G401 (cell line): Measurements from ENCODE around the gene SBK3. TPM values are rescaled to one million over a fixed set of nuclear protein-coding genes. Genes with fewer than 3 reads are reported as not detected.
"Not testable (repeated sequence)": the region's sequence is repeated elsewhere in the genome, so short reads cannot be mapped to it uniquely, and the experiment has no call there.

Experiments
- DNase-seq: peaks from one replicate; pipeline ENCODE4 v3.0.0-alpha.2; 2015; ENCODE audit warnings: low spot score
- in situ Hi-C: cut with HindIII; loops from 2 replicates; pipeline ENCODE4 v1.10.0; 2016; ENCODE audit warnings: low sequenced_read_pairs, mixed read lengths
- total RNA-seq: library from RNA; depleted of rRNA; stranded (reverse); fragments of >200 nt; shearing (Covaris generic); gene quantifications from 2 replicates; pipeline ENCODE4 v1.2.3, GENCODE V29; 2014

Gene SBK3
- total RNA-seq, 1 experiment from 2014 or later, result 0.37 TPM

DNA sequence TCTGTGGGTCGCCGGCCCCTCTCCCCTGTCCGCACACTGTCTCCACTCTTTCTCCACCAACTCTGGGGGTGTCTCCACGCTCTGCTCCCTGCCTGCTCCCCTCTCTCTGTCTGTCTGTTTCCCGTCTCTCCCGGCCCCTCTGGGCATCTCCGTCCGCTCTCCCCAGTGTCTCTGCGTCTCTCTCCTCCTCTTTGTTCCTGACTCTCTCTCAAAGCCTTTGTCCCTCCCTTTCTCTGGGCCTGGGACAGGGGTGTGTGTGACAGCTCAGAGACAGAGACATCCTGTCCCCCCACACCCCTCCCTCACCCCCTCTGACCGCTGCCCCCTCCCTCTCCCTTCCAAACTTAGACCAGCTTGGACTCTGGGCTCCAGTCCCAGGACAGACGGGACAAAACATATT lies 668 bp upstream of the SBK3 start:
- in situ Hi-C loops, result no loop called here
- no peak for DNase-seq

DNA sequence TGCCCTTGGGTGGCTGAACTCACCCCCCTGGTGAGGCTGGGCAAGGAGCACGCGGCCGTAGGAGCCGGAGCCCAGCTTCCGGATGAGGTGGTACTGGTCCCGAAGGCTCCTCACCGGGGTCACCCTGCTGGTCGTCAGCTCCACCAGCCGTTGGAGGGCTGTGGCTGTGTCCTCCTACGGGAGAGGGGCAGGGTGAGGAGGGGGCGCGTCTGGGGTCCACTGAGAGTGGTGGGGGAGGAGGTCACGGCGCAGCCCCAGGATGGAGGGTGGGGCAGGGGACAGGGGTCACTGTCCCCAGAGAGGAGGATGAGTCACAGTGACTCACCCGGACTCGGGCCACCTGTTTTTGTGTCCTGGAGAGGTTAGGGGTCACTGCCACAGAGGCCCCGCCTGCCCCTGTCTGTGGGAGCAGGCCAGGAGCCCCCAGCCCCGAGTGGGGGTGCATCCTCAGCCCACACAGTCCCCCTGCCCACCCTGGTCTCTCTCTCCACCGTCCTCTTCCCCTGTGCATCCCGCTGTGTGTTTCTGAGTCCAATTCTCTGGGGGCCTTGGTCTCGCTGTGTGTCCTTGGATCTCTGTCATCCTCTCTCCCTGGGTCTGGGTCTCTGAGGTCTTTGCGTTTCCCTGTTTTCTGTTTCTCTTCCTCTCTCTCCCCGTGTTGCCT lies 435 bp downstream of the SBK3 start:
- in situ Hi-C loops, result no loop called here
- no peak for DNase-seq

DNA sequence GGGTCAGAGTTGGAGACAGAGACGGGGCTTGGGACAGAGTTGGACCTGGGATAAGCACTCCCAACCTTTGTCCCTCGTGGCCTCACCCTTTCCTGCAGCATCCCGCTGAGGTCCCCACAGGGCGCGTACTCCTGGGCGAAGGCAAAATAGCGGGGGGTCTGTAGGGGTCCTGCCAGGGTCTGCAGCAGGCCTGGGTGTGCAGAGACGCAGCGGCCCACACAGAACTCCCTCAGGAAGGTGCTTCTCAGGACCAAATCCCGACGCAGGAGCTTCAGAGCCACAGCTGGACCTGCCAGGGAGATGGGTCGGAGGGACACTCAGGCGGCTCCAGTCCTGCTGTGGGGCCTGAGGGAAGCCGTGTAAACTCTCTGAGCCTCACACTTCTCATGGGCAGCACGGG lies 1.3 kb downstream of the SBK3 start:
- no peak for DNase-seq
- in situ Hi-C loops, result no loop called here

DNA sequence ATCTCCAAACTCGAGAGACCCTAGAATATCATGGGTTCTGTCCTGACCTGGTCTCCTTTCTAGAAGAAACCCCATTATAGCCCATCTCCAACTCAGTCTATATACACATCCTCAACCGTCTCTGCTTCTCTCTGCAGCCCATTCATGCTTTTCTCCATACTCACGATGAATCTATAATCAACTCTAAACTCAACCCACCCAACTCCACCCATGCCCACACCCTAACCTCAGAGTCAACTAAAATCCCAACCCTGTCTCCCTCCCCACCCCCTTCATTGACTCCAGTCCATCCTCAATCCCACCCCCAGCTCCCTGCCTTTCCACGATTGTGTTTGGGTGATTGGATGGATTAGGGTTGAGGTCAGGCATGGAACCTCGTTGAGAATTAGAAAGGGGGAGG lies 1.8 kb downstream of the SBK3 start:
- in situ Hi-C loops, result no loop called here
- DNase-seq, result no peak

DNA sequence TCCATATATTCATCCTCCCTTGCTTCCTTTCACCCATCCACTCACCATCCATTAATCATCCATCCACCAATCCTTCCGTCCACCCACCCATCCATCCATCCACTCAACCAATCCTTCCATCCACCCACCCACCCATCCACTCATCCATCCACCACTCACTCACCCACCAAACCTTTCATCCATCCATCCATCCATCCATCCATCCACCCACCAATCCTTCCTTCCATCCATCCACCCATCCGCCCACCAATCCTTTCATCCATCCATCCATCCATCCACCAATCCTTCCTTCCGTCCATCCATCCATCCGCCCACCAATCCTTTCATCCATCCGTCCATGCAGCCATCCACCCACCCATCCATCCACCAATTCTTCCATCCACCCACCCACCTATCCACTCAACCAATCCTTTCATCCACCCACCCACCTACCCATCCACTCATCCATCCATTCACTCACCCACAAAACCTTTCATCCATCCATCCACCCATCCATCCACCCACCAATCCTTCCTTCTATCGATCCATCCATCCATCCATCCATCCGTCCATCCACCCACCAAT lies 3.0 kb downstream of the SBK3 start:
- in situ Hi-C loops, result no loop called here
- no peak for DNase-seq

DNA sequence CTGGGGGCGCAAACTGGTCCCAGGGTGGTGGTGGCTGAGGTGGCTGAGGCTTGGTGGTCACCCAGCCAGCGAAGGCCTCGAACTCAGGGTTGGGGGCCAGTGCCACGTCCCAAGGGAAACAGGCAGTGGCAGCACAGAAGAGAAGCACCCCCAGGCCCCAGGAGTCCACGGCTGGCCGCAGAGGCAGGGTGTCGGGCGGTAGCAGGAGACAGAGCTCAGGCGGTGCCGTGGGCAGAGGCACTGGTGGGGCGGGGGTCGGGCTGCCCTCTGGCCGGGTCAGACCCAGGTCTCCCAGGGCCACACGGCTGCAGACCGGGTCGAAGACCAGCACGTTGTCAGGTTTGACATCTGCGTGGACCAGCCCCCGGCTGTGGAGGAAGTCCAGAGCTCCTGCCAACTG lies 4.3 kb downstream of the SBK3 start:
- DNase-seq, result no peak
- in situ Hi-C loops, result no loop called here

DNA sequence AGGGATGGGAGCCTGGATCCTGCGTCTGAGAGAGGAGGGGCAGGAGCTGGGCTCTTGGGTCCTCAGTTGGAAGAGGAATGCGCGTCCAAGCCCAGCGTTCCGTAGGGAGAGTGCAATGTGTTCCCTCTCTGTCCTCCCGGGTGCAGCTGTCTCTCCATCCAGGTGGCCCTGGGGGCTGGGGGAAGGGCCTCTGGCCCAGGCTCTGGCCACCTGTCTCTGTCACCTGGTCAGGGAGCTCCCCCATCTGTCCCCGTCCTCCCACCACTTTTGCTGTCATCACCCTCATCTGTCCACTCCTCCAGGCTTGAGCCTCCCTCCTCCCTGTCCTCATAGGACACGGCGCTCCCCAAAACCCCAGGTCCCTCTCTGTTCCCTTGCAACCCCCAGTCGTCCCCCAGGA lies 4.7 kb downstream of the SBK3 start:
- DNase-seq, result peak; percentile 95
- in situ Hi-C loops, result no loop called here

DNA sequence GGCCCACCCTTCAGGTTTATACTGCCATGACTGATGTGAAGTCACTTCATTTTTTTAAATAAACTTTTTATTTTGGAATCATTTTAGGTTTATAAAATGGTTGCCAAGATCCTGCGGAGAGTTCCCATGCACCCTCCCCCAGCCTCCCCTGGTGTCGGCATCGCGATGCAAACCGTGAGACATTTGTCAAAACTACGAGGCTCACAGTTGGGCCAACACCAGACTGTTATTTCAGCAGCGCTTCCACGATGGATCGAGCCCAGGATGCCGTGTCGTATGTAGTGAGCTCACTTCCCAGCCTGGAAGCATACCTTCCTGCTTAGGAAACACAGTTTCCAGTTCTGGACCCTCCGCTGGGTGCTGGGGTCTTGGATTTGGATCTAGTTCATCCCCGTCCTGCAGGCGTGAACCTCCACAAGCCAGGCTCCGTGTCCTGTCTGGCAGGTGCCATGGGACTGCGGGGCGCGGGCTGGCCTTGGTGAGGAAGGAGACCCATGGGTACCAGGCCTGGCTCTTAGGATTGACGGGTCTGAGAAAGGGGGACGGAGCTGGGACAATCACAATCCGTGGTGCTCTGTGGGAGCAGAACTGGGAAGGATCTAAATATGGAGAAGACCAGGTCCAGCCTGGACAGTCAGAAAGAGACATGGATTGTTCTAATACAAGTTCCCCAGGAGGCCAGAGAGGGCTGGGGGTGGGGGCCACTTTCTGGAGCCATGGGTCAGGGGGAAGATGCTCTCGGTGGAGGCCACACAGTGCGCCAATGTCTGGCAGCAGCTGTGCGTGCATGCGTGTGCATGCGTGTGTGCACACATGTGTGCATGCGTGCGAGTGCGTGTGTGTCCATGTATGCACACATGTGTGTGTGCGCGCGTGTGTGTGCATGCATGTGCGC lies 6.0 kb downstream of the SBK3 start:
- in situ Hi-C loops, result no loop called here

DNA sequence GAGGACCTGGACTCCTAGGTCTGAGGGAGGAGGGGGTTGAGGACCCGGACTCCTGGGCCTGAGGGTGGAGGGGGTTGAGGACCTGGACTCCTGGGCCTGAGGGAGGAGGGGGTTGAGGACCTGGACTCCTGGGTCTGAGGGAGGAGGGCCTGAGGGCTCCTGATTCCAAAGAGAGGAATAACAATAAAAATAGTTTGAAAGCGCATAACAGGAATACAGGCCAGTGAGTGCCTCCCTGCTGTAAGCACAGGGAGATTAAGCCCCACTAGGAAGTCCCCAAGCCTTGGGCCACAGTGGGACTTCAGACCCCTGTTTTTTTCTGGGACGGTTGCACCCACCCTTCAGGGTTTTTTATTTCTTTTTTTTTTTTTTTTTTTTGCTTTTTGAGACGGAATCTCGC lies 7.2 kb downstream of the SBK3 start:
- in situ Hi-C loops, result no loop called here
- DNase-seq, result no peak

More for the DNA sequence above, 6.0 kb downstream of the SBK3 start:
- peak; percentile 39 for DNase-seq

DNA sequence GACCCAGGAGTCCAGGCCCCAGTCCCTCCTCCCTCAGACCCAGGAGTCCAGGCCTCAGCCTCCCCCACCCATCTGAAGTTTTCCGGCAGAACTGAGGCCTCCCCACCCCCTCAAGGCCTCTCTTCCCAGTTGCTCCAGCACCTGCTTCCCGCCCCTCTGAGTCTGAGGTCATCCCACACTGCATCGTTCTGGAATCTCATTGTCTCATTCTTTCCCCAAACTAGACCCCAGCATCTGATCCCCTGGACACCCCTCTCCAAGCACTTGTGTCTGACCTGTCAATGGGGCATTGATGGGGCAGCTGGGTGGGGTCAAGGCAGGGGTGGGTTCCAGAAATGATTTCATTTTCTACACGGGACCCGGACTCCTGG lies 7.6 kb downstream of the SBK3 start:
- in situ Hi-C loops, result no loop called here
- no peak for DNase-seq

DNA sequence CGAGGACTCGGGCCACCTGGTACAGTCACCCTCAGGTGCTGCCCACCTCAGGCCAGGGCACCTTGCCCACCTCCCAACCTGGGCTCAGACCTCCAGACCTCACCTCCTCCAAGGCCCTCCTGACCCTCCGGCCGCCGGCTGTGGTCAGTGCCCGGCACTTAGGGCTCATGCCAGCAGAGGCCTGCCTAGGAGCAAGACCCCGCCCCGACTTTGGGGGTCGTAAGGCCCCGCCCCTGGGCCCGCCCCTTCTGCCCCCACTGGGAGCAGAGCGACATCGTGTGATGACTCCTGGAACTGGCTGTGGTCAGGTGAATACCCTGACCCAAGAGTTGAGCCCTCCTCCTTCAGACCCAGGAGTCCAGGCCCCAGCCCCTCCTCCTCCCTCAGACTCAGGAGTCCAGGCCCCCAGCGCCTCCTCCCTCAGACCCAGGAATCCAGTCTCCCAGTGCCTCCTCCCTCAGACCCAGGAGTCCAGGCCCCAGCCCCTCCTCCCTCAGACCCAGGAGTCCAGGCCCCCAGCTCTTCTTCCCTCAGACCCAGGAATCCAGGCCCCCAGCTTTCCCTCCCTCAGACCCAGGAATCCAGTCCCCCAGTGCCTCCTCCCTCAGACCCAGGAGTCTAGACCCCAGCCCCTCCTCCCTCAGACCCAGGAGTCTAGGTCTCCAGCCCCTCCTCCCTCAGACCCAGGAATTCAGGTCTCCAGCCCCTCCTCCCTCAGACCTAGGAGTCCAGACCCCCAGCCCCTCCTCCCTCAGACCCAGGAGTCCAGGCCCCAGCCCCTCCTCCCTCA lies 8.2 kb downstream of the SBK3 start, which contains the start of gene SBK2:
Gene SBK2, minus strand, starts transcription at position 183 of the 790 bp plus-strand sequence. CDS start 839 bp downstream, outside the sequence.
- DNase-seq, result no peak
- in situ Hi-C loops, result no loop called here

DNA sequence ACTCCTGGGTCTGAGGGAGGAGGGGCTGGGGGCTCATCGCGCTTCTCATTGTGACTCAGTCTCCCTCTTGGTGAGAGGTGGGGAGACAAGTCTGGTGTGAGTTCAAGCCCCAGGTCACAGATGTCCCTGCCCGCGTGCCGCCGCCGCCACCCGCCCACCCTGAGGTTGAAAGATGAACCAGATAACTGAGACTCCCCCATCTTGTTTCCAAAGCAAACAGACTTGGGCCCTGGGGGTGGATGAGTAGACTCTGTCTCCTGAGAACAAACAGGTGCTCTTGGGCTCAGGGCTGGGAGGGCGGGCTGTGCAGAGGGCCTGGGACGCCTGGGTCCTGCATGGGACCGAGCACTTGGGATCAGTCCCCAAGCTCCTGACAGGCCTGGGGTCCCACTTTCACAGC lies 9.0 kb downstream of the SBK3 start:
- in situ Hi-C loops, result no loop called here
- no peak for DNase-seq

DNA sequence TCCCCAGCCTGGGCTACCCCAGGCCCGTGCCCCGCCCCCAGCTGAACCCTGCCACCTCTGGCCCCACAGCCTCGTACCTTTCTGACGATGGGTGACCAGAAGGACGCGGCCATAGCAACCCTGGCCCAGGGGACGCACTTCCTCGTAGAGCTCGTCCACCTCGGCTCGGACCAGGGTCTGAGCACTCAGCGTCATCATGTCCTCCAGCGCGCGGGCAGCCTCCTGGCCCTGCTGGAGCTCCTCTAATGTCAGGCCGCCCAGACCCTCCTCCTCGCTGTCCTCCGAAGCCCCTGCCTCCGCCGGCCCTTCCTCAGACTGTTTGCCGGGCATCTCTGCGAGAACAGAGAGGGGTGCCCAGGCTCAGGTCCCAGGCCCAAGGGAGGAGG lies 9.4 kb downstream of the SBK3 start:
- DNase-seq, result no peak
- in situ Hi-C loops, result no loop called here

DNA sequence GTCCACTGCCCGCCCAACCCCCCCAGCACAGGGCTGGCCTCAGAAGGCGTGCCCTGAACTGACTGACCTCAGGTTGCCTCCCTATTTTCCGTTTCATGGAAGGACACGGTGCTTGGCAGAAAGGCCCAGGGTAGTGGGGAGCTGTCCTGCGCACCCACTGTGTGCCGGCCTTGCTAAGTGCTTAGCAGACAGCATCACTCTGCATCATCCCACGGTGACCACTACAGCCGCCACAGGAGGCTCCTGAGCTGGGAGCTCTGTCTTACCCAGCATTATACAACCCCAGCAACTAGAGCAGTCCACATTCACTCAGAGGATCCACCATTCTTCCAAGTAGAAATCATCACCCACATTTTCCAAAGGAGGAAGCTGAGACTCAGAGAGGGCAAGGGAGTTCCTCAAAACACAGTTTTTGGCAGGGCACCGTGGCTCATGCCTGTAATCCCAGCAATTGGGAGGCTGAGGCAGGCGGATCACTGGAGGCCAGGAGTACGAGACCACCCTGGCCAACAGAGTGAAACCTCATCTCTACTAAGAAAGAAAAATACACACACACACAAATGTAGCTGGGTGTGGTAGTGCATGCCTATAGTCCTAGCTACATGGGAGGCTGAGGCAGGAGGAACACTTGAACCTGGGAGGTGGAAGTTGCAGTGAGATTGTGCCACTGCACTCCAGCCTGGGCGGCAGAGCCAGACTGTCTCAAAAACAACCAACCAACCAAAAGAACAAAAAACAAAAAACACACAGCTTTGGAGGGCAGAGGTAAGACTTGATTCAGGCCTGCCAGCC lies 10.0 kb downstream of the SBK3 start:
- in situ Hi-C loops, result no loop called here

DNA sequence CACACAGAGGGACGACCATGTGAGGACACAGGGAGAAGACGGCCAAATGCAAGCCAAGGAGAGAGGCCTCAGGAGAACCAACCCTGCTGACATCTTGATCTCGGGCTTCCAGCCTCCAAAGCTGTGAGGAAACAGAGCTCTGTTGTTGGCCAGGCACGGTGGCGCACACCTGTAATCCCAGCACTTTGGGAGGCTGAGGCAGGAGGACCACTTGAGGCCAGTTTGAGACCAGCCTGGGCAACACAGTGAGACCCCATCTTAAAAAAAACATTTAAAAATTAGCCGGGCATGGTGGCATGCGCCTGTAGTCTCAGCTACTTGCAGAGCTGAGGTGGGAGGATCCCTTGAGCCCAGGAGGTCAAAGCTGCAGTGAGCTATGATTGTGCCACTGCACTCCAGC lies 11.1 kb downstream of the SBK3 start:
- in situ Hi-C loops, DNase-seq: not testable (repeated sequence)

More for the DNA sequence above, 10.0 kb downstream of the SBK3 start:
- DNase-seq, result no peak

DNA sequence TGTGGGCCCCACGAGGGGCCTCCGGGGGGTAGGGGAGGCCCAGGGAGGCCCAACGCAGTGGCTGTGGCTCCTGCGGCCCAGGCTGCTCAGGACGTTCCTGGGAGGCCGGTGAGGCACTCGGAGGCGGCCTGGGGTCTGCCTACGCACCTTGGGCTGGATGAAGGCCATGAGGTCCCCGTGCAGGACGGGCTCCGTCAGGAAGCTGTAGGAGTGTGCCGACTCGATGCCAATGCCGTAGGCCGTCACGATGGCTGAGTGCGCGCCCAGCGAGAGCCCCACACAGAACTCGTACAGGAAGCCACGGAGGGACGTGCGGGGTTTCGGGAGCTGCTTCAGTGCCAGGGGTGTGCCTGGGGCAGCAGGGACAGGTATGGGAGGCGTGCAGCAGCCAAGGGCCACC lies 14.3 kb downstream of the SBK3 start:
- in situ Hi-C loops, result no loop called here
- no peak for DNase-seq

DNA sequence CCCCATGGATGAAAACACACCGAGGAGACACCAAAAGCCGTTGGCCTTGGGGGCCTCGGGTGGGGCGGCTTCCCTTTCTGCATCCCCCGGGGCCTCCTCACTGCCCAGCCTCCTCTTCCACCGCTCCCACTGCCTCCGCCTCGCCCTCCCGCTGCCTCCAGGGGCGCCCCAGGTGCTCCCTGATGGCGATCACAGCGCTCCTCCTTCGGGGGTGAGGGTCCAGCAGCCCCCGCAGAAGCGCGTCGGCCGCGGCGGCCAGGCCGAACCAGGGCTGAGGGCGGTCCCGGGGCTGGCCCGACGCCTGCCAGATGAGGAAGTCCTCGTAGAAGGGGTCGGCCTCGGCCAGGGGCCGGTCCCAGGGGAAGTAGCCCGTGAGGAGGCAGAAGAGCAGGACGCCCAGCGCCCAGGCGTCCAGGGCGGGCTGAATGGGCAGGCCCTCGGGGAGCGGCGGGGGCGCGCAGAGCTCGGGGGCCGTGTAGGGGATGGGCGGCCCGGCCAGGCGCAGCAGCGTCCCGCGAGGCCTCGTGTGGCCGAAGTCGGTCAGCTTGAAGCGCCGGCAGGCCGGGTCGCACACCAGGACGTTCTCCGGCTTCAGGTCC lies 15.6 kb downstream of the SBK3 start:
- in situ Hi-C loops, result no loop called here
- DNase-seq, result no peak

DNA sequence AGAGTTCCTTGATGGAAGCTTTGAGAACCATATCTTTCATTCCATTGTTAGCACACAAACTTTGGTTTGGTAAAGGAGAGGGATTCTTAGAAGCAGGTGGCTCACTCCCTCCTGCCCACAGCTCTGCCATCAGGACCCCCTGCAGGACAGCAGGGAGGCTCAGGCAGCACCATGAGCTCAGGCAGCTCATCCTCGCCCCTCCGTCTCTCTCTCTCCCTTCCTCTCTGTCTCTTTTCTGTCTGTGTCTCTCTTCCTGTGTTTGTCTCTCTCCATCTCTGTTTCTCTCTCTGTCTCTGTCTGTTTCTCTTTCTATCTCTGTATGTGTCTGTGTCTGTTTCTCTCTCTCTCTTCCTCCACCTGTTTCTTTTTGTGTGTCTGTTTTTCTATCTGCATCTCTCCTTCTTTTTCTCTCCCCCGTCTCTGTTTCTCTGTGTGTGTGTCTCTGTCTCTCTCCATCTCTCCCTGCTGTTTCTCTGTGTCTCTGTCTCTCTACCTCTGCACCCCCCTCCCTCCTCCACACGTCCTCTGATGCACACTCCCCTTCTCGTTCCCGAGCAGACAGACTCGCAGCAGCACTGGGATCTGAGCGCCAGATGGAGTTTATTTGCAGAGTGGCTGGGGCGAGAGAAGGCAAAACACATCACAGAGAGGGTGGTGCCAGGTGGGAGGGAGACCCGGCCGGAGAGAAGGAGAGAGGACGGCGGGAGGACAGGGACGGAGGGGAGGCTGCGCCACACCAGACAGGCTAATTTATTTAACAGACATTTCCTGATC lies 17.1 kb downstream of the SBK3 start:
- peak; percentile 96 for DNase-seq
- in situ Hi-C loops, result no loop called here
